Measurements from ENCODE around the gene UNC5CL. TPM values are rescaled to one million over a fixed set of nuclear protein-coding genes. Genes with fewer than 3 reads are reported as not detected.

Gene UNC5CL, protein sequence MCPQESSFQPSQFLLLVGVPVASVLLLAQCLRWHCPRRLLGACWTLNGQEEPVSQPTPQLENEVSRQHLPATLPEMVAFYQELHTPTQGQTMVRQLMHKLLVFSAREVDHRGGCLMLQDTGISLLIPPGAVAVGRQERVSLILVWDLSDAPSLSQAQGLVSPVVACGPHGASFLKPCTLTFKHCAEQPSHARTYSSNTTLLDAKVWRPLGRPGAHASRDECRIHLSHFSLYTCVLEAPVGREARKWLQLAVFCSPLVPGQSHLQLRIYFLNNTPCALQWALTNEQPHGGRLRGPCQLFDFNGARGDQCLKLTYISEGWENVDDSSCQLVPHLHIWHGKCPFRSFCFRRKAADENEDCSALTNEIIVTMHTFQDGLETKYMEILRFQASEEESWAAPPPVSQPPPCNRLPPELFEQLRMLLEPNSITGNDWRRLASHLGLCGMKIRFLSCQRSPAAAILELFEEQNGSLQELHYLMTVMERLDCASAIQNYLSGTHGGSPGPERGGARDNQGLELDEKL
- total RNA-seq, result 0.17 and 0.26 TPM in 2 replicates
- 0.01 TPM in 1 of 2 replicates, not detected in the other for polyA plus RNA-seq
- not detected in 2 replicates for polyA plus RNA-seq (2012)
- not detected in 2 replicates for polyA minus RNA-seq (ENCODE audit: low replicate concordance)

DNA sequence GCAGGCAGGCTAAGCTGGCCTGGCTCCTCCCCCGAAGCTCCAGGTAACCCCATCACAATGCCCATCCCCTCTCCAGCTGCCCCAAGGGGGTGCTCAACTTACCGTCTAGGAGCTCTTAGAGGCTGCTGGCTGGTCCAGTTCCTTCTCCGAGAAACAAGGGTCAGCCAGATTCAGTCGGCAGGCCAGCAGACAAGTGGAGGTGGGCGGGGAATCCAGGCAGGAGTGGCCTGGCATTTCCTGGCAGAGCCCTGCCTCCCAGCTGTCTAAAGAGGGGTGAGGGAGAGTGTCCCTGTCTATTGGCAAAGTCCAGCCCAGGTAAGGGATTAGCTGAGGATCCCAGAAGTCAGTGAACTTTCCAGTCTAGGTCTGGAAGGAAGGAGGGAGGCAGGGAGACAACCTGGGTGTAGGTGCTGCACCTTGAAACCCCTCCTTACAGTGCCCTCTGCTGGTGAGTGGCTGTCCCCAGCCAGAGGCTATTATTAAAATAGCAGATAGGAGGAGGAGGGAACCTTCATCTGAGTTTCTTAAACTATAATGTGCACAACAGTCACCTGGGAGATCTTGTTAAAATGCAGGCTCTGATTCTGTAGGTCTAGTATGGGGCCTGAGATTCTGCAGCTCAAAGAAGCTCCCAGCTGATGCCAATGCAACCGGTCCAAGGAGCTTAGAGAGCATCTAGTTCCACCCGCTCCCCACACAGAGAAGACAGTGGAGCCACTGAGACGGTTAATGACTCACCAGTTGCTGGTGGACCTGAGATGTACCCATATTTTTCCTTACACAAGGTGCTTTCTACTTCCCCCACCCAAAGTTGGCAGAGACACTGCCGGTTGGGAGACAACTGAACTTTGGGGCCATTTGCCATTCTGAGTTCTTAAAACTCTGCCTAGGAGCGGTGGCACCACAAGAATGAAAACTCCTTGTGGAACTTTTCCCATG is at the start of gene UNC5CL:
TSS of gene UNC5CL (minus strand) at position 162 of the 939 bp plus-strand sequence. CDS start 4,147 bp downstream, outside the sequence.
- no peaks in the 10 kb centered on the region for H3K79me2 ChIP-seq (ENCODE audit: control insufficient read depth, insufficient read depth, low read length)
- peak in 1 of 2 donors; percentile 15 for DNase-seq (ENCODE audit: low read depth in 2 of 2)
- H3K9ac ChIP-seq (ENCODE audit: insufficient read depth, low read length), result no peak within 1 kb of the TSS
- no peaks in the 10 kb centered on the region for H3K9me3 ChIP-seq (ENCODE audit: control insufficient read depth, insufficient read depth, low read depth, low read length)
- no peak within 1 kb of the TSS for H3K4me3 ChIP-seq (replicated peaks in 1 of 4; ENCODE audit: control extremely low read depth in 1 of 4, insufficient read depth in 1 of 4, low read depth in 3 of 4, low read length in 4 of 4)
- H3K4me1 ChIP-seq (ENCODE audit: control insufficient read depth, extremely low read depth, insufficient read depth, low read length), result no peaks in the 10 kb centered on the region
- no peak within 1 kb of the TSS for H2AFZ ChIP-seq (ENCODE audit: low read length)
- no peak within 1 kb of the TSS for H3K4me2 ChIP-seq (ENCODE audit: extremely low read depth, insufficient read depth, low read length)
- H3K36me3 ChIP-seq (ENCODE audit: control insufficient read depth, insufficient read depth, low read length), result no peaks in the 10 kb centered on the region
- H3K27me3 ChIP-seq (ENCODE audit: control insufficient read depth, insufficient read depth, low read length), result no peaks in the 10 kb centered on the region
- TF ChIP-seq EZH2 (IDR thresholded peaks at IDR 0.05; ENCODE audit: low read length, missing control alignments), result no peak
- TF ChIP-seq, protein P1, sequence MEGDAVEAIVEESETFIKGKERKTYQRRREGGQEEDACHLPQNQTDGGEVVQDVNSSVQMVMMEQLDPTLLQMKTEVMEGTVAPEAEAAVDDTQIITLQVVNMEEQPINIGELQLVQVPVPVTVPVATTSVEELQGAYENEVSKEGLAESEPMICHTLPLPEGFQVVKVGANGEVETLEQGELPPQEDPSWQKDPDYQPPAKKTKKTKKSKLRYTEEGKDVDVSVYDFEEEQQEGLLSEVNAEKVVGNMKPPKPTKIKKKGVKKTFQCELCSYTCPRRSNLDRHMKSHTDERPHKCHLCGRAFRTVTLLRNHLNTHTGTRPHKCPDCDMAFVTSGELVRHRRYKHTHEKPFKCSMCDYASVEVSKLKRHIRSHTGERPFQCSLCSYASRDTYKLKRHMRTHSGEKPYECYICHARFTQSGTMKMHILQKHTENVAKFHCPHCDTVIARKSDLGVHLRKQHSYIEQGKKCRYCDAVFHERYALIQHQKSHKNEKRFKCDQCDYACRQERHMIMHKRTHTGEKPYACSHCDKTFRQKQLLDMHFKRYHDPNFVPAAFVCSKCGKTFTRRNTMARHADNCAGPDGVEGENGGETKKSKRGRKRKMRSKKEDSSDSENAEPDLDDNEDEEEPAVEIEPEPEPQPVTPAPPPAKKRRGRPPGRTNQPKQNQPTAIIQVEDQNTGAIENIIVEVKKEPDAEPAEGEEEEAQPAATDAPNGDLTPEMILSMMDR (conservative IDR thresholded peaks at IDR 0.05 in 1 of 2, IDR thresholded peaks at IDR 0.05 in 1 of 2; ENCODE audit: low read depth in 1 of 2, low read length in 2 of 2), result peak; percentile 57 to 75
- no peak within 1 kb of the TSS for H3K27ac ChIP-seq (ENCODE audit: insufficient read depth, low read length)
- H4K20me1 ChIP-seq (ENCODE audit: control insufficient read depth, extremely low read depth, insufficient read depth, low read length), result no peaks in the 10 kb centered on the region

DNA sequence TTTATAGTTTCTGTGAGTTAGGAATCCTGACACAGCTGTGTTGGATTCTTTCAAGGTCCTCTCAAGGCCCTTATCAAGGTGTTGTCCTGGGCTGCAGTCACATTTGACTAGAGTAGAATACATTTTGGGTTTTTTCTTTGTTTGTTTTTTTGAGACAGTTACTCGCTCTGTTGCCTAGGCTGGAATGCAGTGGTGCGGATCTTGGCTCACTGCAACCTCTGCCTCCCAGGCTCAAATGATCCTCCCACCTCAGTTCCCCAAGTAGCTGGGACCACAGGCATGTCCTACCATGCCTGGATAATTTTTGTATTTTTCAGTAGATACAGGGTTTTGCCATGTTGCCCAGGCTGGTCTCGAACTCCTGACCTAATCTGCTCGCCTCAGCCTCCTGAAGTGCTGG is 49.4 kb upstream of the UNC5CL start:
- DNase-seq (ENCODE audit: low read depth in 2 of 2), result peak in 1 of 2 donors; percentile 45
- H3K27ac ChIP-seq (ENCODE audit: insufficient read depth, low read length), result no peak overlapping the region
- peaks cover 2% of the 10 kb centered on the region for H3K36me3 ChIP-seq (ENCODE audit: control insufficient read depth, insufficient read depth, low read length)
- no peaks in the 10 kb centered on the region for H3K4me1 ChIP-seq (ENCODE audit: control insufficient read depth, extremely low read depth, insufficient read depth, low read length)
- no peaks in the 10 kb centered on the region for H3K27me3 ChIP-seq (ENCODE audit: control insufficient read depth, insufficient read depth, low read length)
- no peak overlapping the region for H3K4me3 ChIP-seq (replicated peaks in 1 of 4; ENCODE audit: control extremely low read depth in 1 of 4, insufficient read depth in 1 of 4, low read depth in 3 of 4, low read length in 4 of 4)
- no peak overlapping the region for H3K4me2 ChIP-seq (ENCODE audit: extremely low read depth, insufficient read depth, low read length)
- H3K79me2 ChIP-seq (ENCODE audit: control insufficient read depth, insufficient read depth, low read length), result no peaks in the 10 kb centered on the region
- no peak for TF ChIP-seq EZH2 (IDR thresholded peaks at IDR 0.05; ENCODE audit: low read length, missing control alignments)
- TF ChIP-seq, protein P1 (conservative IDR thresholded peaks at IDR 0.05 in 1 of 2, IDR thresholded peaks at IDR 0.05 in 1 of 2; ENCODE audit: low read depth in 1 of 2, low read length in 2 of 2), result no peak
- no peaks in the 10 kb centered on the region for H3K9me3 ChIP-seq (ENCODE audit: control insufficient read depth, insufficient read depth, low read depth, low read length)
- H4K20me1 ChIP-seq (ENCODE audit: control insufficient read depth, extremely low read depth, insufficient read depth, low read length), result no peaks in the 10 kb centered on the region
- H3K9ac ChIP-seq (ENCODE audit: insufficient read depth, low read length), result no peak overlapping the region
- H2AFZ ChIP-seq (ENCODE audit: low read length), result no peak overlapping the region

Data from fibroblast of lung (primary cell).